ENCODE data around the gene CCDC63.

Gene CCDC63

GRCh38 chr12:110846615-110847566 is at the start of gene CCDC63:
CCDC63 (plus strand) TSS chr12:110846987; CDS start chr12:110852955, 5,968 bp downstream.
- DNase-seq = peak; percentile 51

GRCh38 chr12:110798461-110798860 is 48.3 kb upstream of the CCDC63 start:
- DNase-seq = no peak

- no peak for DNase-seq
Measured at GRCh38 chr12:110802489-110802888, 44.3 kb upstream of the CCDC63 start.

GRCh38 chr12:110804406-110804805 is 42.4 kb upstream of the CCDC63 start:
- no peak for DNase-seq

- no peak for DNase-seq
Measured at GRCh38 chr12:110807640-110808039, 39.1 kb upstream of the CCDC63 start.

- no peak for DNase-seq
Measured at GRCh38 chr12:110809149-110809548, 37.6 kb upstream of the CCDC63 start.

- no peak for DNase-seq
Measured at GRCh38 chr12:110811972-110812371, 34.8 kb upstream of the CCDC63 start.

- DNase-seq = no peak
Measured at GRCh38 chr12:110813285-110813684, 33.5 kb upstream of the CCDC63 start.

GRCh38 chr12:110813756-110814155 is 33.0 kb upstream of the CCDC63 start:
- no peak for DNase-seq

GRCh38 chr12:110816248-110816647 is 30.5 kb upstream of the CCDC63 start:
- no peak for DNase-seq

- DNase-seq = no peak
Measured at GRCh38 chr12:110816779-110817178, 30.0 kb upstream of the CCDC63 start.

GRCh38 chr12:110818511-110818910 is 28.3 kb upstream of the CCDC63 start:
- no peak for DNase-seq

- DNase-seq = no peak
Measured at GRCh38 chr12:110819150-110819549, 27.6 kb upstream of the CCDC63 start.

GRCh38 chr12:110819646-110820045 is 27.1 kb upstream of the CCDC63 start:
- no peak for DNase-seq

GRCh38 chr12:110821917-110822316 is 24.9 kb upstream of the CCDC63 start:
- no peak for DNase-seq

- DNase-seq = no peak
Measured at GRCh38 chr12:110822821-110823415, 23.9 kb upstream of the CCDC63 start.

GRCh38 chr12:110824342-110824741 is 22.4 kb upstream of the CCDC63 start:
- DNase-seq = no peak

GRCh38 chr12:110825530-110825929 is 21.3 kb upstream of the CCDC63 start:
- no peak for DNase-seq

GRCh38 chr12:110826592-110827200 is 20.1 kb upstream of the CCDC63 start:
- peak; percentile 86 for DNase-seq

- DNase-seq = no peak
Measured at GRCh38 chr12:110829308-110829707, 17.5 kb upstream of the CCDC63 start.

- DNase-seq = no peak
Measured at GRCh38 chr12:110836291-110836690, 10.5 kb upstream of the CCDC63 start.

- DNase-seq = no peak
Measured at GRCh38 chr12:110841007-110841406, 5.8 kb upstream of the CCDC63 start.

GRCh38 chr12:110844131-110844530 is 2.7 kb upstream of the CCDC63 start:
- DNase-seq = no peak

Measured in MV-4-11 (cell line).